ENCODE results near the gene RGMB.

RGMB gene

DNA sequence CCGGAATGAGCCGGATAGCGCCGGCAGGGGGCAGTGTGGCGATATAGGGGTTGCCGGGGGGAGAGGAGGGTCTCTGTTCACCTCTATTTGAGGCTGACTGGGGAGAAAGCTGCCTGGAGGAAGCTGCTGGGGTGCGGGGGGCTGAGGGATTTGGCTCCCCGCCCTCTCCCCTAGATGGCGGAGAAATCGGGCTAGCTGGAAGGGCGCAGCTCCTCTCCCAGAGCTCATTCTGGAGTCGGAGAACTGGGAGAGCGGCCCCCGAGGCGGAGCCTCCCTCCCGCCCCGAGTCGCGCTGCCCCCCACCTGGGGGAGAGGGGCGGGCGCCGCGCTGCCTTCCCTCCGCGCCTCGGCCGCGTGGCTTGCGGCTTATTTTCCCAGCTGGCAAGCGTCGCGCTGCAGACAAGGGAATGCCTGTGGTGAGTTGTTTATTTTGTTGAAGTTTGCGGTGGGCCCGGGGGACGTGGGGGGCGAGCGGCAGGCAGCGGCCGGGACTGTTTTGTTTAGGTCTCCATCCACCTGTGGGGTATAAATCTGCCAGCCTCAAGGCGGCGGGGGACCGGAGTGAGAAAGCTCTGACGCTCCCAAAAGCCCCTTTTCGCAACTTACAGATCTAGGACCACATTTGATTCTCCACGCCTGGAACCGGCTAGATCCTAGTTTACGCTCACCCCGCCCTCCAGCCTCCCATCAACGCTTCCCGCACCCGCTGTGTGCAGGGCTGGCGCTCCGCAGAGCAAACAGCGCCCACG, 4.1 kb upstream of the RGMB start (continued):
- TF ChIP-seq, protein P1, sequence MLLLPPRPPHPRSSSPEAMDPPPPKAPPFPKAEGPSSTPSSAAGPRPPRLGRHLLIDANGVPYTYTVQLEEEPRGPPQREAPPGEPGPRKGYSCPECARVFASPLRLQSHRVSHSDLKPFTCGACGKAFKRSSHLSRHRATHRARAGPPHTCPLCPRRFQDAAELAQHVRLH (tag by site-specific recombination; IDR thresholded peaks at IDR 0.05): 0 out of 2 replicates have a peak, but pooled peaks have one; percentile 31
- peak; percentile 79 for TF ChIP-seq ZBTB17 (tag by site-specific recombination; IDR thresholded peaks at IDR 0.05)
- TF ChIP-seq ZNF140 (tag by site-specific recombination; IDR thresholded peaks at IDR 0.05): no peak
- peak; percentile 52; the same call in 1 of the 2 replicates for TF ChIP-seq ZXDB (tag by site-specific recombination; IDR thresholded peaks at IDR 0.05)
- TF ChIP-seq, protein P2, sequence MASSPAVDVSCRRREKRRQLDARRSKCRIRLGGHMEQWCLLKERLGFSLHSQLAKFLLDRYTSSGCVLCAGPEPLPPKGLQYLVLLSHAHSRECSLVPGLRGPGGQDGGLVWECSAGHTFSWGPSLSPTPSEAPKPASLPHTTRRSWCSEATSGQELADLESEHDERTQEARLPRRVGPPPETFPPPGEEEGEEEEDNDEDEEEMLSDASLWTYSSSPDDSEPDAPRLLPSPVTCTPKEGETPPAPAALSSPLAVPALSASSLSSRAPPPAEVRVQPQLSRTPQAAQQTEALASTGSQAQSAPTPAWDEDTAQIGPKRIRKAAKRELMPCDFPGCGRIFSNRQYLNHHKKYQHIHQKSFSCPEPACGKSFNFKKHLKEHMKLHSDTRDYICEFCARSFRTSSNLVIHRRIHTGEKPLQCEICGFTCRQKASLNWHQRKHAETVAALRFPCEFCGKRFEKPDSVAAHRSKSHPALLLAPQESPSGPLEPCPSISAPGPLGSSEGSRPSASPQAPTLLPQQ (tag by site-specific recombination; IDR thresholded peaks at IDR 0.05): peak; percentile 87
- no peak; the same call in 1 of the 2 replicates for TF ChIP-seq ZSCAN23 (tag by site-specific recombination; IDR thresholded peaks at IDR 0.05)
- peak; percentile 60 for TF ChIP-seq SP7 (tag by site-specific recombination; IDR thresholded peaks at IDR 0.05)
- no peak for TF ChIP-seq MYNN (tag by site-specific recombination; IDR thresholded peaks at IDR 0.05; ENCODE audit: borderline replicate concordance)
- peak; percentile 94 for TF ChIP-seq ZNF335 (tag by site-specific recombination; conservative IDR thresholded peaks at IDR 0.05)
- no peak for TF ChIP-seq ZNF302 (tag by site-specific recombination; IDR thresholded peaks at IDR 0.05; ENCODE audit: low read depth)
- no peak for TF ChIP-seq ZNF701 (tag by site-specific recombination; IDR thresholded peaks at IDR 0.05)
- 0 out of 2 replicates have a peak, but pooled peaks have one; percentile 11 for TF ChIP-seq ZNF366 (tag by site-specific recombination; conservative IDR thresholded peaks at IDR 0.05)
- TF ChIP-seq, protein P3, sequence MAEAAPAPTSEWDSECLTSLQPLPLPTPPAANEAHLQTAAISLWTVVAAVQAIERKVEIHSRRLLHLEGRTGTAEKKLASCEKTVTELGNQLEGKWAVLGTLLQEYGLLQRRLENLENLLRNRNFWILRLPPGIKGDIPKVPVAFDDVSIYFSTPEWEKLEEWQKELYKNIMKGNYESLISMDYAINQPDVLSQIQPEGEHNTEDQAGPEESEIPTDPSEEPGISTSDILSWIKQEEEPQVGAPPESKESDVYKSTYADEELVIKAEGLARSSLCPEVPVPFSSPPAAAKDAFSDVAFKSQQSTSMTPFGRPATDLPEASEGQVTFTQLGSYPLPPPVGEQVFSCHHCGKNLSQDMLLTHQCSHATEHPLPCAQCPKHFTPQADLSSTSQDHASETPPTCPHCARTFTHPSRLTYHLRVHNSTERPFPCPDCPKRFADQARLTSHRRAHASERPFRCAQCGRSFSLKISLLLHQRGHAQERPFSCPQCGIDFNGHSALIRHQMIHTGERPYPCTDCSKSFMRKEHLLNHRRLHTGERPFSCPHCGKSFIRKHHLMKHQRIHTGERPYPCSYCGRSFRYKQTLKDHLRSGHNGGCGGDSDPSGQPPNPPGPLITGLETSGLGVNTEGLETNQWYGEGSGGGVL (tag by site-specific recombination; IDR thresholded peaks at IDR 0.05): peak; percentile 97
- TF ChIP-seq, protein P4, sequence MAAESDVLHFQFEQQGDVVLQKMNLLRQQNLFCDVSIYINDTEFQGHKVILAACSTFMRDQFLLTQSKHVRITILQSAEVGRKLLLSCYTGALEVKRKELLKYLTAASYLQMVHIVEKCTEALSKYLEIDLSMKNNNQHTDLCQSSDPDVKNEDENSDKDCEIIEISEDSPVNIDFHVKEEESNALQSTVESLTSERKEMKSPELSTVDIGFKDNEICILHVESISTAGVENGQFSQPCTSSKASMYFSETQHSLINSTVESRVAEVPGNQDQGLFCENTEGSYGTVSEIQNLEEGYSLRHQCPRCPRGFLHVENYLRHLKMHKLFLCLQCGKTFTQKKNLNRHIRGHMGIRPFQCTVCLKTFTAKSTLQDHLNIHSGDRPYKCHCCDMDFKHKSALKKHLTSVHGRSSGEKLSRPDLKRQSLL (tag by site-specific recombination; IDR thresholded peaks at IDR 0.05): peak; percentile 25; the same call in 1 of the 2 replicates
- TF ChIP-seq ZNF843 (tag by site-specific recombination; IDR thresholded peaks at IDR 0.05): peak; percentile 45; the same call in 1 of the 2 replicates
- TF ChIP-seq IKZF3 (tag by site-specific recombination; IDR thresholded peaks at IDR 0.05): peak; percentile 79
- TF ChIP-seq ZFHX2 (tag by site-specific recombination; conservative IDR thresholded peaks at IDR 0.05): peak; percentile 16; the same call in 1 of the 2 replicates
- TF ChIP-seq, protein P5, sequence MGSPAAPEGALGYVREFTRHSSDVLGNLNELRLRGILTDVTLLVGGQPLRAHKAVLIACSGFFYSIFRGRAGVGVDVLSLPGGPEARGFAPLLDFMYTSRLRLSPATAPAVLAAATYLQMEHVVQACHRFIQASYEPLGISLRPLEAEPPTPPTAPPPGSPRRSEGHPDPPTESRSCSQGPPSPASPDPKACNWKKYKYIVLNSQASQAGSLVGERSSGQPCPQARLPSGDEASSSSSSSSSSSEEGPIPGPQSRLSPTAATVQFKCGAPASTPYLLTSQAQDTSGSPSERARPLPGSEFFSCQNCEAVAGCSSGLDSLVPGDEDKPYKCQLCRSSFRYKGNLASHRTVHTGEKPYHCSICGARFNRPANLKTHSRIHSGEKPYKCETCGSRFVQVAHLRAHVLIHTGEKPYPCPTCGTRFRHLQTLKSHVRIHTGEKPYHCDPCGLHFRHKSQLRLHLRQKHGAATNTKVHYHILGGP (tag by site-specific recombination; IDR thresholded peaks at IDR 0.05): no peak
- TF ChIP-seq, protein P6, sequence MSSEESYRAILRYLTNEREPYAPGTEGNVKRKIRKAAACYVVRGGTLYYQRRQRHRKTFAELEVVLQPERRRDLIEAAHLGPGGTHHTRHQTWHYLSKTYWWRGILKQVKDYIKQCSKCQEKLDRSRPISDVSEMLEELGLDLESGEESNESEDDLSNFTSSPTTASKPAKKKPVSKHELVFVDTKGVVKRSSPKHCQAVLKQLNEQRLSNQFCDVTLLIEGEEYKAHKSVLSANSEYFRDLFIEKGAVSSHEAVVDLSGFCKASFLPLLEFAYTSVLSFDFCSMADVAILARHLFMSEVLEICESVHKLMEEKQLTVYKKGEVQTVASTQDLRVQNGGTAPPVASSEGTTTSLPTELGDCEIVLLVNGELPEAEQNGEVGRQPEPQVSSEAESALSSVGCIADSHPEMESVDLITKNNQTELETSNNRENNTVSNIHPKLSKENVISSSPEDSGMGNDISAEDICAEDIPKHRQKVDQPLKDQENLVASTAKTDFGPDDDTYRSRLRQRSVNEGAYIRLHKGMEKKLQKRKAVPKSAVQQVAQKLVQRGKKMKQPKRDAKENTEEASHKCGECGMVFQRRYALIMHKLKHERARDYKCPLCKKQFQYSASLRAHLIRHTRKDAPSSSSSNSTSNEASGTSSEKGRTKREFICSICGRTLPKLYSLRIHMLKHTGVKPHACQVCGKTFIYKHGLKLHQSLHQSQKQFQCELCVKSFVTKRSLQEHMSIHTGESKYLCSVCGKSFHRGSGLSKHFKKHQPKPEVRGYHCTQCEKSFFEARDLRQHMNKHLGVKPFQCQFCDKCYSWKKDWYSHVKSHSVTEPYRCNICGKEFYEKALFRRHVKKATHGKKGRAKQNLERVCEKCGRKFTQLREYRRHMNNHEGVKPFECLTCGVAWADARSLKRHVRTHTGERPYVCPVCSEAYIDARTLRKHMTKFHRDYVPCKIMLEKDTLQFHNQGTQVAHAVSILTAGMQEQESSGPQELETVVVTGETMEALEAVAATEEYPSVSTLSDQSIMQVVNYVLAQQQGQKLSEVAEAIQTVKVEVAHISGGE (tag by site-specific recombination; conservative IDR thresholded peaks at IDR 0.05; ENCODE audit: low read depth): no peak
- peak; percentile 21; the same call in 1 of the 2 replicates for TF ChIP-seq ZNF24 (tag by site-specific recombination; IDR thresholded peaks at IDR 0.05)
- TF ChIP-seq, protein P7, sequence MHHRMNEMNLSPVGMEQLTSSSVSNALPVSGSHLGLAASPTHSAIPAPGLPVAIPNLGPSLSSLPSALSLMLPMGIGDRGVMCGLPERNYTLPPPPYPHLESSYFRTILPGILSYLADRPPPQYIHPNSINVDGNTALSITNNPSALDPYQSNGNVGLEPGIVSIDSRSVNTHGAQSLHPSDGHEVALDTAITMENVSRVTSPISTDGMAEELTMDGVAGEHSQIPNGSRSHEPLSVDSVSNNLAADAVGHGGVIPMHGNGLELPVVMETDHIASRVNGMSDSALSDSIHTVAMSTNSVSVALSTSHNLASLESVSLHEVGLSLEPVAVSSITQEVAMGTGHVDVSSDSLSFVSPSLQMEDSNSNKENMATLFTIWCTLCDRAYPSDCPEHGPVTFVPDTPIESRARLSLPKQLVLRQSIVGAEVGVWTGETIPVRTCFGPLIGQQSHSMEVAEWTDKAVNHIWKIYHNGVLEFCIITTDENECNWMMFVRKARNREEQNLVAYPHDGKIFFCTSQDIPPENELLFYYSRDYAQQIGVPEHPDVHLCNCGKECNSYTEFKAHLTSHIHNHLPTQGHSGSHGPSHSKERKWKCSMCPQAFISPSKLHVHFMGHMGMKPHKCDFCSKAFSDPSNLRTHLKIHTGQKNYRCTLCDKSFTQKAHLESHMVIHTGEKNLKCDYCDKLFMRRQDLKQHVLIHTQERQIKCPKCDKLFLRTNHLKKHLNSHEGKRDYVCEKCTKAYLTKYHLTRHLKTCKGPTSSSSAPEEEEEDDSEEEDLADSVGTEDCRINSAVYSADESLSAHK (tag by site-specific recombination; IDR thresholded peaks at IDR 0.05): peak; percentile 82
- TF ChIP-seq HOXD13 (CRISPR knock-in tag; IDR thresholded peaks at IDR 0.05; ENCODE audit: borderline replicate concordance): peak; percentile 36; the same call in 1 of the 2 replicates
- TF ChIP-seq, protein P8, sequence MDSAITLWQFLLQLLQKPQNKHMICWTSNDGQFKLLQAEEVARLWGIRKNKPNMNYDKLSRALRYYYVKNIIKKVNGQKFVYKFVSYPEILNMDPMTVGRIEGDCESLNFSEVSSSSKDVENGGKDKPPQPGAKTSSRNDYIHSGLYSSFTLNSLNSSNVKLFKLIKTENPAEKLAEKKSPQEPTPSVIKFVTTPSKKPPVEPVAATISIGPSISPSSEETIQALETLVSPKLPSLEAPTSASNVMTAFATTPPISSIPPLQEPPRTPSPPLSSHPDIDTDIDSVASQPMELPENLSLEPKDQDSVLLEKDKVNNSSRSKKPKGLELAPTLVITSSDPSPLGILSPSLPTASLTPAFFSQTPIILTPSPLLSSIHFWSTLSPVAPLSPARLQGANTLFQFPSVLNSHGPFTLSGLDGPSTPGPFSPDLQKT (IDR thresholded peaks at IDR 0.05; ENCODE audit: borderline replicate concordance, low read depth, low read length): no peak
- no peak for TF ChIP-seq YY1 (tag by site-specific recombination; IDR thresholded peaks at IDR 0.05)
- TF ChIP-seq SCRT1 (tag by site-specific recombination; IDR thresholded peaks at IDR 0.05; ENCODE audit: borderline replicate concordance): peak; percentile 35; the same call in 1 of the 2 replicates

All from HEK293 (cell line).